GM04503 (cell line): Measurements from ENCODE around the gene GINS2.

Experiments
- DNase-seq: peaks from one replicate; pipeline ENCODE4 v3.0.0-alpha.2; 2012; ENCODE audit warnings: low read depth

Gene GINS2

GRCh38 chr16:85688586-85689284 is at the start of gene GINS2:
TSS of gene GINS2 (minus strand) at chr16:85688954. CDS start at chr16:85688898, 56 bp downstream.
- peak; percentile 28 for DNase-seq

- DNase-seq = no peak
Measured at GRCh38 chr16:85736921-85737320, 48.2 kb upstream of the GINS2 start.

GRCh38 chr16:85735946-85736345 is 47.2 kb upstream of the GINS2 start:
- no peak for DNase-seq

DNA sequence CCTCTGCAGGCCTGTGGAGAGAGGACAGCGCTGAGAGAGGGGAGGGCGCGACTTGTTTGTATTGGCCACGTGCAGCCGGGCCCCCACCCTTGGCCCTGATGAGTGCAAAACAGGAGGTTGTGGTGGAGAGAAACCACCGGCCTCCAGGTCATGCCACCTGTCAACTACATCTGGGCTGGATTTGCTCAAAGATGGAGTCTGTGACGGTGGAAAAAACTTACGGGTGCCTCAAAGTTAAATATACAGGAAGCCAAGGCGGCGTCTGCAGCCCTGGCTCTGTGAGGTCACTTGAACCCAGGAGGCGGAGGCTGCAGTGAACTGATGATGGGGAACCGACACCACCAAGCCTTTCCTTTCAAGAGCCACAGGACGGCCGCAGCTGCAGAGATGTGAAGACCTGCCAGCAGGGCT is 46.5 kb upstream of the GINS2 start:
- DNase-seq = no peak

DNA sequence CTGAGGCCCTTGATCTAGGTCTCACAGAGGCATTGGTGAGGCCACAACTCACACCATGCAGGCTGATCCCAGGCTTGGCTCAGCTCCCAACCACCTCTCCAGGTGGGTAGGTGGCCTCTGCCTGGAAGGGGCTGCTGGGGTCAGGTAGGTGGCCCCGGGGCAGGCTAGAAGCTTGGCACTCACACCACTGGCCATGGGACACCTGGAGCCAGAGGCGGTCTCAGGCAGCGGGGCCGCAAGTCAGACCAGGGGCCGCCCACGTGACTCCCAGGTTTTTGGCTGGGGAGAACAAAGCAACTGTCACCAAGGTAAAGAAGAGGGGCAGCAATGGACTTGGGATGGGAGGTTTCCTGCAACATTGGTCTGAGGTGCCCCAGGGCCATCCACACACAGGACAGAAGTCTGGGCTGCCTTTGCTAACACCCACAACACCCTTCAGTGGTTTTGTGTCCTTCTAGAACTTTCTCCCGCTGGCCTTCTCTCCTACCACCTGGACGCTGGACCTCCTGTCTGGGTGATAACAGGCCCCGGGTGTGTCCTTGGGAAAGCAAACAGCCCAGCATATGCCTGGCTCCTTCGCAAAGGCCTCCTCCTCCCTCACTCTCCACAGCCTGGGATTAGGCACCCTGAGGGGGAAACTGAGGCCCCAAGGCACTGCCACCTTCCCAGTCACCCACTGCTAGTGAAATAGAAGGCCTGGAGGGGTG is 45.7 kb upstream of the GINS2 start:
- DNase-seq = no peak

DNA sequence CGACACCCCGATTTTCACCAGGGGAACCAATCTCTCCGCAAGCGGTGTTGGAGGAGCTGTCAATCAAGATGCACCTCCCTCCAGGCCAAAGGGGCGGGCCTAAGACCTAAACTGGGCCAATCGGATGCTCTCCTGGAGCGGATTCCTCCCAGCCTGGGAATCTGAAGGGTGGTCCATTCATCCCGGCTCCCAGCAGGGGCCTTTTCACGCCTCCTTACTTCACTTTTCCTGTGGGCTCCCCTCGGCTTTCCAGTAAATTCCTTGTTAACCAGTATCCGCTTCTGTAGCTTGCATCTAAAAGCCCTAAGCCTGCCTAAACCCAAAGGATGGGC is 45.1 kb upstream of the GINS2 start:
- no peak for DNase-seq

DNA sequence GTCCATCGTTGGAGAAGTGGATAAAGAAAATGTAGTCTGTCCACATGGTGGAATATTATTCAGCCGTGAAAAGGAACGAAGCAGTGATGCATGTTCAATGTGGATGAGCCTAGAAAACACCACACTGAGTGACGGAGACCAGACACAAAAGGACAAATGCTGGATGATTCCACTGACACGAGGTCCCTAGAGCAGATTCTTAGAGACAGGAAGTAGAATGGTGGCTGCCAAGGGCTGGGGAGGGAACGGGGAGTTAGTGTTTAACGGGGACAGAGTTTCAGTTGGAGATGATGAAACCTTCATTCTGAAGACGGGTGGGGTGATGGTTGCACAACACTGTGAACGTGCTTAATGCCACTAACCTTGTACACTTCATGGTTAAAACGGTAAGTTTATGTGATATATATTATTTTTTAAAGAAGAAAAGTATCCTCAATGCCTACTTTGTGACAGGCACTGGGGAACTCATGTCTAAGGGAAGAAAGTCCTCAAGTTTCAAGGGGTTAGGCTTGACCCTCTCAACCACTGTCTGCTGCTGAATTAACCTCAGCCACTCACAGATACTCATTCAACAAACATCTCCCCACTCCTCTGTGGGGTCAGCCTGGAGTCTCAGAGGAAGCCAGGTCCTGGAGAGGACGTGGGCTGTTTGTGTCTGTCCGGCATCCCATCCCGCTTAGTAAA is 44.5 kb upstream of the GINS2 start:
- DNase-seq = no peak

DNA sequence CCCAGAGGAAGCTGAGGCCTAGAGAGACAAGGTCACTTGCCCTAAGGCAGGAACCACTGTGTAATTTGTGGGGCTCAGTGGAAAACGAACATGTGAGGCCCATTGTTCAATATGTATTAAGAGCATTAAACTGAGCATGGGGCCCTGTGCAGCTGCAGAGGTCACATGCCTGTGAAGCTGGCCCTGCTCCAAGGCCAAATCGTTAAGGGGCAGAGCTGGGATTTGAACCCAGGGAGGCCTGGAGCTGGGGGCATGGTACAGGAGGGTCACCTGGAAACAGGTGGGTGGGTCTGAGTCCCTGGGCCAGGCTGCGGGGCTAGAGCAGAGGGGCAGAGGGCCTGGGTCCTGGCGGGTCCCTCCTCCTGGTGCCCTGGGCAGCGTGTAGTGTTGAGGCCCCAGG is 42.4 kb upstream of the GINS2 start:
- no peak for DNase-seq

DNA sequence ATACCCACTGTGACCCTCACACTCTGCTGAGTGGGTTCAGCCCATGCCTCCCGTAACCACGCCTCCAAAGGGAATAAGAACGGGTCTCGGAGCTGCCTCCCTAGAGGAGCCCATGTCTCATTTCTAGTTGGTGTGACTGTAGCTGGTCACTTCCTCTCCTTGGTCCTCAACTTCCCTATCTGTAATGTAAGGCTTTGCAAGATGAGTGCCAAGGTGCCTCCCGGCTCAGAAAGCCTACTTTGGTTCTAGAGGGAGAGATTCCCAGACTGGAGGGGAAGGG is 41.4 kb upstream of the GINS2 start:
- DNase-seq = no peak

GRCh38 chr16:85729452-85730185 is 40.9 kb upstream of the GINS2 start:
- no peak for DNase-seq

DNA sequence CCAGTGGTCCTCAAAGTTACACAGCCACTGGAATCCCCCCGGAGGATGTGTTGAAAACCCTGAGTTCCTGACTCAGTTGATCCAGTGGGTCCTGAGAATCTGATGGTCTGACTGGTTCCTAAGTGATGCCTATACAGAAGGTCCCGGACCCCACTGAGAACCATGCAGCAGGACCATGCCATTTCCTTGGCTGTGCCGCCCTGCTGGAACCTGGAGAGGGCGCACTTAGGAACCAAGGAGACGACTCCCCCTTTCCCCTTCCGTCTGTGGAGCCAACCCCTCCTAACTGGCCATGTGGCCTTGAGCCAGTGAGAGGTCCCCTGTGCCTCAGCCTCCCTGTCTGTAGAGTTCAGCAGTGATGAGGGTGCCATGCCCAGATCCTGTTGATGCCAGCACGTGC is 40.1 kb upstream of the GINS2 start:
- no peak for DNase-seq

GRCh38 chr16:85724936-85725335 is 36.2 kb upstream of the GINS2 start:
- DNase-seq = no peak

GRCh38 chr16:85724126-85724879 is 35.5 kb upstream of the GINS2 start:
- DNase-seq = no peak

DNA sequence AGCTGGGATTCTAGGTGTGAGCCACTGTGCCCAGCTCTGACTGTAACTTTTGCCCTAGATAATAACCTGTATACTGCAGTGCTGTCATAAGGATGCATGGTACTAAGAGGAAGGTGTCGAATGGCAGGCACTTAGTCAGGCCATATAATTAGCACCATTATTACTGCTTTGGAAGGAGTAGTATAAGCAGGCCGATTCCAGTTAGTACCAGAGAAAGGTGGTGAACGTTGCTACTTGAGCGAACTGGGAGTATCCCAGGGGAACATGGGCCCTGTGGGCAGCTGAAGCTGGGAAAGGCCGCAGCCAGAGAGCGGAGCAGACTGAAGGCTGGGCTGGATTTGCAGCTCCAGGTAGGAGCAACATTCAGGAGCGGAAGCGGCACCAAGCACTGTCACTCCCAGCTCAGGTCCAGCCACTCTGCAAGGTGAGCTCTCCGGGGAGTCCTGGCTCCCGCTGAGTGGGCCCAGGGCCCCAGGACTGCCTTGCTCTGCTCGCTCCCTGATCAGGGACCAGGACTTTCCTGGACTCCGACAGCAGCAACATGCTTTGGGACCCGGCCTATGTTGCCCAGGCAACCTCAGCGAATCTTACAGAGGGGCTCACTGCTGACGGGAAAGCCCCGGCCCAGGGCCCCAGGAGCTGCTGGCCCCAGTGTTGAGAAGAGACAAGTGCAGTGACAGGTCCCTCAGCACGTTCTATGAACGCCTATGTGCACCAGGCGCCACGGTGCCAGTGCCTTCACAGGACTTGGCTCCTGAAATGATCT is 33.6 kb upstream of the GINS2 start:
- no peak for DNase-seq

- DNase-seq = no peak
Measured at GRCh38 chr16:85720302-85720637, 31.5 kb upstream of the GINS2 start.

GRCh38 chr16:85719605-85720301 is 31.0 kb upstream of the GINS2 start:
- DNase-seq = no peak

GRCh38 chr16:85718682-85719081 is 29.9 kb upstream of the GINS2 start:
- no peak for DNase-seq

DNA sequence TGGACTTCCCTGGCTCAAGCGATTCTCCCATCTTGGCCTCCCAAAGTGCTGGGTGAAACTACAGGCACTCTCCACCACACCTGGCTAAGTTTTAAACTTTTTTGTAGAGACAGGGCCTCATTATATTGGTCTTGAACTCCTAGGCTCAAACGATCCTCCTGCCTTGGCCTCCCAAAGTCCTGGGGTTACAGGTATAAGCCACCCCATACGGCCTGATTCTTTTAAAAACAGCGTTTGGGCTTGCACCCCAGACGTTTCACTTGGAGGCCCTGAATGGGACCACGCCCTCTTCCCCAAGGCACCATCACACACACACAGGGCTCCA is 29.4 kb upstream of the GINS2 start:
- no peak for DNase-seq

GRCh38 chr16:85717393-85718152 is 28.8 kb upstream of the GINS2 start:
- no peak for DNase-seq

GRCh38 chr16:85716680-85717038 is 27.9 kb upstream of the GINS2 start:
- no peak for DNase-seq
